Fibroblast of skin of left biceps (primary cell): Measurements from ENCODE around the gene SUCO.
"Not testable (repeated sequence)": the region's sequence is repeated elsewhere in the genome, so short reads cannot be mapped to it uniquely, and the experiment has no call there.

Experiments used
- DNase-seq, 2 experiments: peaks; one replicate each; pipeline ENCODE4 v3.0.0-alpha.2; 2013; ENCODE audit warnings: low read depth in 2 of 2

SUCO gene

DNA sequence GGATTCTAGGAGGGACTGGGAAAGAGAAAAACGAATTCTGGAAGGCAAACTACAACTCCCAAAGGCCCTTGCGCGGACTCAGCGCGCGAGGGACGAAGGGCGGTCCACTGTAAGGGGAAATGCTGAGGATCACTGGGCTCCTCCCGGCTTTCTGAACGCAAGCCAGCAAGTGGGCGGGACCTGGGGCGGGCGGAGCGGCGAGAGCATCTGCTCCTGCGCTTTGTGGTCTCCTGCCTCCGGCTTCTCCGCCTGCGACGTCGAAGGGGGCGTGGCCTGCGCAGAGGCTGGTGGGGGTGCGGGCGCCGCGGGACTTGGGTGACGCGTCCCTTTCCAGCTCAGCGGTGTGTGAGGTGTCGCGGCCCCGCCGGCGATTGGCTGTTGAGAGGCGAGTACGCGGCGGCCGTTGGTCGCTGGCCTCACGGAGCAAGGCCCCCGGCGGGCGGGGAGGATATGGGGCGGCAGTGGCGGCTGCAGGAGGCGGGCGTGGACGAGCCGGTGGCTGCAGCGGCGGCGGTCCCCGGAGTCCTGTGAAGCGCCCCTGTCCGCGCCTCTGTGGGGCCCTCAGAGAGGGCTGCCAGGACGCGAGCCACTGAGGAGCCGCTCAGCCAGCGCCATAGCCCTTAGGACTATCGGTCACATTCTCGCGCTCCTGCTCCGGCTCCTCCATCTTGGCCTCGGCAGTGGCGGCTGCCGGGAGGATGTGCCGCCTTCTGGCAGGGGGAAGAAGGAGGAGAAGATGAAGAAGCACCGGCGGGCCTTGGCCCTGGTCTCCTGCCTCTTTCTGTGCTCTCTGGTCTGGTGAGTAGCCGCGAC is at the start of gene SUCO:
TSS of gene SUCO (plus strand) at position 451 of the 813 bp plus-strand sequence. CDS start at position 737, 286 bp downstream.
- peak; percentile 98 to 99 for DNase-seq

DNA sequence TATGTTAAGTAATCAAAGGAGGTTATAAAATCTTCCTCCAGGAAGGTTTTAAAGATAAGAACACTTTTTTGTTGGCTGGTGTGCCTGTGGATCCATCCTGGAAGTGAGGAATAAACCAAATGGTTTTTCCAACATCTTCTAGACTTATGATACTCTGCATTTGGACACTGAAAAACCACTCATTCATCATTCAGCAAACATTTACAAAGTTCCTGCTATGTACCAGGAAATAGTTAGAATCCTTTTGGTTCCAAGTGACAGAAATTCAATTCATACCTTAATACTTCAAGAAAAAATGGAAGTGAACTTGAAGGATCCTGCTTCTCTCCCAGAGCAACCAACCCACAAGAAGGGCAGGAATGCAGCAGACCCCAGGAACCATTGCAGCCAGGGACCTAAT is 49.5 kb upstream of the SUCO start:
- no peak for DNase-seq

- no peak for DNase-seq
Observed at GRCh38 chr1:172484252-172484651, 48.7 kb upstream of the SUCO start.

DNA sequence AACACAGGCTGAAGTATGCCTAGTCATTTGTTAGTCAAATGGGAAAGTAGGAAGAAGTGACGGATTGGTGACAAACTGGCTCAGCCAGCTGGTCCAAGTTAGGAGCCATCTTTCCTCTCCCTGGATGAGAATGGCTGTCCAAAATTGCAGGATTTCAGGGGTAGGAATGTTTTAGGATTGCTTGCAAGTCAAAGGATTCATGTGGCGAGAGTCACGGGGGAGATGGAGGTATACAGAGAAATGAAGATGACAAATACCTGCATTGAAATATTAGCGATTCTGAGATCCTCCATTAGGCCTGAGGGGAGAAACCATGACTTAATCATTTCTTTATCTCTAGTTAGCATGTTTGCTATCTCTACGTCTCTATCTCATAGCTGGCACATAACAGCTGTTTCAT is 47.3 kb upstream of the SUCO start:
- no peak for DNase-seq

- no peak for DNase-seq
Observed at GRCh38 chr1:172486805-172487454, 46.0 kb upstream of the SUCO start.

DNA sequence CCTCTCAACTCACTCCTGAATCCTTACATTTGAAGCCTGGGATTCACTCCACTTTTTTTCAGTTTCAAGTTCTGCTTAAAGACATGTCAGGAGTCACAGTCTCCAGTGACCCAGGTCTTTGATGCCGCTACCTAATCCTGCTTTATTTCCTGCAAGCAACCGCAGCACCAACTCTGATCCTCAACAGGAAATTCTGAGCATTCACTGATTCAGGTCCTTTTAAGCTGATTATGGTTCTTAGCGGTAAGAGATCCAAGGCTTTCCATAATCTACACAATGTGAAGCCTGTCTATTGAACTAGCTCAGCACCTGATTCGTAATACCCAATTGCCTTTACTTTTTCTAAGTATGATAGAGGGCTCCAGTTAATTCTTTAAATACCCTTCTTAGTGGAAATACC is 45.4 kb upstream of the SUCO start:
- DNase-seq = no peak

DNA sequence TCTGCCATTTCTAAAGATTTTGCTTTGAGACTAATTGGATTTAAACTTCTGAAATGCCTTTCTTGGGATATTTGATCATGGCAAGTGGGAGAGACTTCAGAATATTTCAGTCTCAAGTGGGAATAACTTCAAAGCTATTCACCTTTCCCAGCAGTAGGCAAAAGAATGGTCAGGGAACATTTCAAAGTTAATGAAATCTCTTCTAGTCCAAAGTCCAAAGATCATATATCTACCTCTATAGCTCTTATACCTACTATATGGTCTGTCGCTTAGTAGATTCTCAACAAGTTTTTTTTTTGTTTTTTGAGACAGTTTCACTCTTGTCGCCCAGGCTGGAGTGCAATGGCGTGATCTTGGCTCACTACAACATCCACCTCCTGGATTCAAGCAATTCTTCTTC is 44.6 kb upstream of the SUCO start:
- no peak for DNase-seq

DNA sequence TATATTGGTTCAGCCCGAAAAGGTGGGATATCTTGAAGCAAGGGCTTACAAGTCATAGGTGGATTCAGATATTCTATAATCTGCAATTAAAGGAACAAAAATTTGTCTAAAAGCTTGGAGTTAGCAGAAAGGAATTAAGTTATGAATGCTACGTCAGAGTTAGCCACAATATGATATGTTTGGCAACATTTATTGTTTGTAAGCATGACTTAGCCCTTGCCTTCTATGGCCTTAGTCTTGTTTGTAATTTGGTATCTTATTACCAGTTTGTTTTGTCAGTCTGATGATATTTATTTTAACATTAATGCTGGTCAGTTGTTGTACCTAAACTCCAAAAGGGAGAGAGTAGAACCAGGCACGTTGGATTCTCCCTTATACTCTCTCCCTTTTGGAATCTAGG is 43.1 kb upstream of the SUCO start:
- DNase-seq = no peak

GRCh38 chr1:172492421-172492820 is 40.5 kb upstream of the SUCO start:
- DNase-seq = no peak

- DNase-seq = no peak
Observed at GRCh38 chr1:172494166-172494565, 38.8 kb upstream of the SUCO start.

DNA sequence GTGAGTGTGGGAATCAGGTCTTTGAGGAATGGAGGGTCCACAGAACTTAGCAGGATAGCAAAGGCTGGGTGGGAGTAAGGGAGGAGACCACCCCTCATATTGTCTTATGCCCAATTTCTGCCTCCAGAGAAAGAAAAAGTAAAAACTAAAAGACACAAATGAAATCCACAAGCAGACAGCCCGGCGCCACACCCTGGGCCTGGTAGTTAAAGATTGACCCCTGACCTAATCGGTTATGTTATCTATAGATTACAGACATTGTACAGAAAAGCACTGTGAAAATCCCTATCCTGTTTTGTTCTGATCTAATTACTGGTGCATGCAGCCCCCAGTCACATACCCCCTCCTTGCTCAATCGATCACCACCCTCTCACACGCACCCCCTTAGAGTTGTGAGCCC is 36.8 kb upstream of the SUCO start:
- not testable (repeated sequence) for DNase-seq

- DNase-seq = no peak
Observed at GRCh38 chr1:172496678-172497077, 36.3 kb upstream of the SUCO start.

DNA sequence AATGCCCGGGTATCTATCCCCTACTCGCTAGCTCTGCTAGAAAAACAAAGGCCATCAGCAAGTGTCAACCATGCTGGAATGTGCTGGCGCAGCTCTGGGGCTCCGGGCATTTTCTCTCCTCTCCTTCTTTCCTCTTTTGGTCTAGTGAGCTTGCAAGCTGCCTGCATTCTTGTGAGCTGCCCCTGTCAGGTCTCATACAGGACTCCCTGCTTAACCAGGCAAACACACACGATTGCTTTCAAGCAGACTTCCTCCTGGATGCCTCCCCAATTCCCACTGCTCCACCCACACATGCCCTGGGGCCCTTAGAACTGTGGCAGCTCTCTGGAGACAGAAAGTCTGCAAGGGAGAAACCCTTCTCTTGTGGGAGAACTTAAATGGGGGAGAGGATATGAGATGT is 35.7 kb upstream of the SUCO start:
- DNase-seq = no peak

DNA sequence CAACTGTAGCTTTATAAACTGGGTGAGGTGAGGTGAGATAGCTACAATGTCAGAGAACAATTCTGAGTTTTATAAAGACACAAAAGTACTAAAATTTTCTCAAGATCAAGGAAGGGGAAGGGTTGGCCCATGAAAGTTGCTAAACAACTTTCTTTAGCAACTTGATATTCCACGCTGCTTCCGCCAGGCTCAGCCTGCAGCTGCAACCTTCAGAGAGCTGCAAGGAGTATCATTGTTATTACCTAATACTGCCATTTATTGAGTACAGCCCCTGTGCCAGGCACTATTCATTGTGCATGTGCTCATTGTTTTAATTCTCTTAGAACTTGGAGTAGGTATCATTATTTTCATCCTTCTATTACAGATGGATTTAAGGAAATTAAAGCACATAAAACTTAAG is 34.1 kb upstream of the SUCO start:
- no peak for DNase-seq

GRCh38 chr1:172499636-172500141 is 33.3 kb upstream of the SUCO start:
- DNase-seq = no peak

- no peak for DNase-seq
Observed at GRCh38 chr1:172500207-172500606, 32.7 kb upstream of the SUCO start.

DNA sequence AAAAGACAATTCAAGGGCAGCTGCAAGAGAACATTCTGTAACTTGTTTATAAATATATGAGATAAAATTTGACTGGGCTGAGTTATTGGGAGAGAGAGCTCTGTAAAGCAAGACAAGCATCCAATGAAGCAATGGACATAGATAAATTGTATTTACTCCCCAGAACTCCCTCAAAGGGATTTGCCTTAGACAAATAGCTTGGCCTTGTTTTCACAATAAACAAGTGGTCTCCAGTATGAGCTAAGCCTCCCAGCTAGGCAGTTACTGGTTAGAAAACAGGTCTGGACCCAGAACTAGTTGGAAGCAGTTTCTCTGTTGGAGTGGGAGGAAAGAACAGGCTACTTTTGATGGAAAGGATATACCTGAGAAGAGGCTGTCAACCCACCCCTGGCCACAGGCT is 25.2 kb upstream of the SUCO start:
- no peak for DNase-seq

DNA sequence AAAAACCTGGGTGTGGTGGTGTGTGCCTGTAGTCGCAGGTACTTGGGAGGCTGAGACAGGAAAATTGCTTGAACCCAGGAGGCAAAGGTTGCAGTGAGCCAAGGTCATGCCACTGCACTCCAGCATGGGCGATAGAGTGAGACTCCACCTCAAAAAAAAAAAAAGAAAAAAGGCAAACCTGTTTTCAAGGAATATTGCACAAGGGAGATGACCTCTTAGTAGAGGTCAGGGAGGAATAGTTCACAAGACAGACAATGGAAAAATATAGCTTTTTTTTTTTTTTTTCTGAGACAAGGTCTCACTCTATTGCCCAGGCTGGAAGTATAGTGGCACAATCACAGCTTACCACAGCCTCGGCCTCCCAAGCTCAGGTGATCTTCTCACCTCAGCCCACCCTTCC is 22.5 kb upstream of the SUCO start:
- DNase-seq = no peak

DNA sequence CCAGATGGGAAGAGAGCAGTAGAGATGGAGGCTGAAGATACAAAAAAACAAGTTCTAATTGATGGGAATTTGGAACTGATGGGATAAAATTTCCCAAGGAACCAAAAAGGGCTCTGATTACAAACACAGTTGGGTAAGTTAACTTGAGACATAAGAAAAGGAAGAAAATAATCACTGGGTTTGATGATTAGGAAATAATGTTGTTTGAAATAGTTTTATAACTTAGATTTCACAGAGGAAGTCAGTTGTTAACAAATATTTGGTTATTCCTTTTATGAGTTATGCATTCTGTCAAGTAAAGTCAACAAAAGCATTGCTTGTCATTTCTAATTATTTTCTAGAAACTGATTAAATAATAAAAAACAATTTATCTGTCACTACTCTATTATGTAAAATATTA is 20.4 kb upstream of the SUCO start:
- DNase-seq = no peak

DNA sequence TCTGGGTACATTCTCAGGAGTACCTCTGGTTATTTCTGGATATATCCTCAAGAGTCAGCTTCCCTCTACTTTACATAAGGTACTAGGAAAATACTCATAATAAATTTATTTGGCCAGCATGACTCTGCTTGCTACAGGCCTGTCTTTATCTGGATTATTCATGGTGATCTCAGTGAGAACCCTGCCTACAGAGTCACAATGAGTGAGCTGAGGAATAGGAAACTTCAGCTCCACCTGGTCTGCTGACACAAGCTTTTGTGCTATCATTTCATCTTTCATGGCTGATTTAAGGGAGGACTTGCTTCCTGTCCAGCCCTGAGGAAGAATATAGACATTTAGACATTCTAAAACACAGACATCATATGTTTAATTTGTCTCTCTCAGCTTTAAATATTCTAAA is 19.5 kb upstream of the SUCO start:
- no peak for DNase-seq

GRCh38 chr1:172514108-172514507 is 18.8 kb upstream of the SUCO start:
- no peak for DNase-seq

DNA sequence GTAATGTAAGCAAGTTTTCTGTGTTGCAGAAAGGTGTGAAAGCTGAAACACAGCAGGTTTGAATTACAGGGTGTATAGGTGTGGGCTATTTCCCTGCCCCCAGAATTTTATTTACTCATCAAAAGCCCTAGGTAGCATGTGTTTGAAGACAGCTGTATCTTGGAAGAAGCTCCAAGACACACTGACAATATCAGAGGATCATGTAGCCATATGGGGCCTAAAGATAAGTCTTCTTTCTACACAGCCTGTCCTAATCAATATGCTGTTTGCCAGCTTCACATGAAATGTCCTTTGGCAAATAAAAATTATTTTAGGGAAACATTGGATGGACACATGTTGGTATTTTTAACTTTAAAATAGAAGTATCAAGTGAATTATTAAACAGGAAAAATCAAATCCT is 17.5 kb upstream of the SUCO start:
- no peak for DNase-seq

GRCh38 chr1:172515927-172516326 is 17.0 kb upstream of the SUCO start:
- DNase-seq = no peak
